GM21390 (cell line): ENCODE data around the gene FILIP1.

Experiments
- ATAC-seq: cut with Tn5 transposase; IDR thresholded peaks from one replicate; pipeline ENCODE4 v1.9.1; 2021; ENCODE audit not compliant: unreplicated experiment

FILIP1 gene, protein sequence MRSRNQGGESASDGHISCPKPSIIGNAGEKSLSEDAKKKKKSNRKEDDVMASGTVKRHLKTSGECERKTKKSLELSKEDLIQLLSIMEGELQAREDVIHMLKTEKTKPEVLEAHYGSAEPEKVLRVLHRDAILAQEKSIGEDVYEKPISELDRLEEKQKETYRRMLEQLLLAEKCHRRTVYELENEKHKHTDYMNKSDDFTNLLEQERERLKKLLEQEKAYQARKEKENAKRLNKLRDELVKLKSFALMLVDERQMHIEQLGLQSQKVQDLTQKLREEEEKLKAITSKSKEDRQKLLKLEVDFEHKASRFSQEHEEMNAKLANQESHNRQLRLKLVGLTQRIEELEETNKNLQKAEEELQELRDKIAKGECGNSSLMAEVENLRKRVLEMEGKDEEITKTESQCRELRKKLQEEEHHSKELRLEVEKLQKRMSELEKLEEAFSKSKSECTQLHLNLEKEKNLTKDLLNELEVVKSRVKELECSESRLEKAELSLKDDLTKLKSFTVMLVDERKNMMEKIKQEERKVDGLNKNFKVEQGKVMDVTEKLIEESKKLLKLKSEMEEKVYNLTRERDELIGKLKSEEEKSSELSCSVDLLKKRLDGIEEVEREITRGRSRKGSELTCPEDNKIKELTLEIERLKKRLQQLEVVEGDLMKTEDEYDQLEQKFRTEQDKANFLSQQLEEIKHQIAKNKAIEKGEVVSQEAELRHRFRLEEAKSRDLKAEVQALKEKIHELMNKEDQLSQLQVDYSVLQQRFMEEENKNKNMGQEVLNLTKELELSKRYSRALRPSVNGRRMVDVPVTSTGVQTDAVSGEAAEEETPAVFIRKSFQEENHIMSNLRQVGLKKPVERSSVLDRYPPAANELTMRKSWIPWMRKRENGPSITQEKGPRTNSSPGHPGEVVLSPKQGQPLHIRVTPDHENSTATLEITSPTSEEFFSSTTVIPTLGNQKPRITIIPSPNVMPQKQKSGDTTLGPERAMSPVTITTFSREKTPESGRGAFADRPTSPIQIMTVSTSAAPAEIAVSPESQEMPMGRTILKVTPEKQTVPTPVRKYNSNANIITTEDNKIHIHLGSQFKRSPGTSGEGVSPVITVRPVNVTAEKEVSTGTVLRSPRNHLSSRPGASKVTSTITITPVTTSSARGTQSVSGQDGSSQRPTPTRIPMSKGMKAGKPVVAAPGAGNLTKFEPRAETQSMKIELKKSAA (N-terminal part only)

GRCh38 chr6:75493400-75494064, at the start of gene FILIP1:
Gene FILIP1 (minus strand): TSS chr6:75493800. CDS start chr6:75414972, 78,828 bp downstream.
- ATAC-seq, result no peak

- no peak for ATAC-seq
Observed at GRCh38 chr6:75543311-75543710, 49.7 kb upstream of the FILIP1 start.

DNA sequence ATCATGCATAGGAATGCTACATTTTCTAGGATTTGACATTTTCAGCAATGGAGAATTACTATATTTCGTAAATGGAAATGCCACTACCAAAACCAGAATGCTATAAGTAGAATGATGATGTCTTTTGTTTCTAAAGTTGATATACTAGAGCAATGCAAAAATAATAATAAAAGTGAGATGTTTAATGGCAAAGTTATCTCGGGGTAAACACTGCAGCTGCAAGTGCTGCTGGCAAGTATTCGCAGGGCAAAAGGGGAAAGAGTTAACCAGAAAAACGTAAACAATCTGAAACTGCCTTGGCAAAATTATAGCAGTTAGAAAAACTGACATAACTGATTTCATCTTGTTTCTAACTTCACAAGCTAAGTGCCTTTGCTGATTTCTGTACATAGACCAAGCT, 45.5 kb upstream of the FILIP1 start:
- no peak for ATAC-seq

DNA sequence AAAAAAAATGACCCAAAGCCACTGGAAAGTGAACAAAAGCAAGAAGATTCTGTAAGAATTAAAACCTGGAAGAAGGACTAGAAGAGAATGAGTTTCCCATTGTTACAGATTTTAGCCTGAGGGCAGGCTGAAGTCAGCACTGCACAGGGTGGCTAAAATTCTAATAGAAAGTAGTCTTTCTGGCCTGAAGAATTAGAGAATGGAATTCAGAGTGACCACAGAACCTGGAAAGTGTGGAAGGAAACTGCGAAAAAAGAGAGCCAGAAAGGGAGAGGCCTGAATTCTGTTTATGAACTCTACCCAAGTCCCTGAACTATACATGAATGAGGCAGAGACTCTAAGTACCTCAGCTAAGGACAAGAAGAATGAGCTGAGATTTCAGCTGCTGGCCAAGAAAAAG, 38.9 kb upstream of the FILIP1 start:
- ATAC-seq, result no peak

DNA sequence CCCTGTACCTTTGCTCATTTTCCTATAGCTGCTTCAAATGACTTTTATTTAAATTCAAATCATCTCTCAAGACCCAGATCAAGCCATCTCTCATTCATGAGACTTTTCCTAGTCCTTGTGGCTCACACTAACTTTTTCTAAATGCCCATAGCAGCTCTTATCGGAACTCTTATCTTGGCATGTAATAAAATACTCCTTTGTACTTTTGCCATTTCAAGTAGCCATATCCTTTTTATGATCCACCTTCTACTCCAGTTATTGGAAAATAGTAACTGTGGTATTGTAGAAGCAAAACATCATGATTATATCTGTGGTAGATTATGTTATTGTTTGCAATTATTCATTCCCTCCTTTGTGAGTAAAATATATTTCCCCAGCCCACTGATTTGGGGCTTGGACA, 37.6 kb upstream of the FILIP1 start:
- ATAC-seq, result no peak

- ATAC-seq, result no peak
Observed at GRCh38 chr6:75530696-75531095, 37.1 kb upstream of the FILIP1 start.

DNA sequence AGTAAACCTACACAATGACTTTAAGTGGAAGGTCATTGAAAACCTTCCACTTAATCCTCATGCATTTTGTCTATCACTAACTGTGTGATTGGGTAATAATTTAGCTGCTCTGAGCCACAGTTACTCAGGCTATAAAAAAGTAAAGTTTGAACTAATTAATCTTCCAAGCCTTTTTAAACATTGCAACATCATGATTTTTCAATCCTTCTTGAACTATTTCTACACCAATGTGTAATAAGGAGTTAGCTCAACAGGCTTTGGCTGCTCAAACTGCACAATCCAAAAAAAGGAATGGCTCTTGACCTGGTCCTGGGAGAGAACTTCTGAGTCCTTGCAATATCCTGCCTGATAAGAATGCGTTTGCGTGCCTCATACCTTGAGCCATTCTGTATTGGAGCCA, 34.8 kb upstream of the FILIP1 start:
- ATAC-seq, result no peak

DNA sequence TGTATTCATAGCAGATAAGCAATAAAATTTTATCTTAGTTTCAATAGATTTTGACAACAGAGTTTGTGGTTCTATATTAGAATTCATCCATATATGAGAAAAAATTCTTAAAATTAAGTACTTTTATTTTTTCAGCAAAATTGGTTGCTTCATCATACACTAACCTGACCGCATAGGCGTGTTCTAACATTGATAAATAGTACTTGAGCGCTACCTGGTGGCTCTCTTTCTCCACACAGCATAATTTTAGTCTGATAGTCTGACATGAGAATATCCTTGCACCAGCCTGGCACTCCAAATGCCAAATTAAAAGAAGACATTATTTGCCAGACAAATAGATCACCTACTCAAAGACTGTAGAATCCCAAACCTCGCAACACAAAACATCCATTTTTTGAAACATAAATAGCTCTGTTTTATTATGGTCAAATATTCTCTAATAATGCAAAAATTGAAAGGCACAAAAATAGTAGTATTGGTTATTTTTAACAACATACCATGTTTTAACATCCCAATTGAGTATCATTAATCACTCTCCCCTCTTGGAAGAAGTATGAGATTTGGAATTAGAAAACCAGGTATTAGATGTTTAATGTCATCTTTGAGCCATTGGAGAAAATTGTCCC, 33.0 kb upstream of the FILIP1 start:
- ATAC-seq, result peak; percentile 86

- no peak for ATAC-seq
Observed at GRCh38 chr6:75525682-75526081, 32.1 kb upstream of the FILIP1 start.

DNA sequence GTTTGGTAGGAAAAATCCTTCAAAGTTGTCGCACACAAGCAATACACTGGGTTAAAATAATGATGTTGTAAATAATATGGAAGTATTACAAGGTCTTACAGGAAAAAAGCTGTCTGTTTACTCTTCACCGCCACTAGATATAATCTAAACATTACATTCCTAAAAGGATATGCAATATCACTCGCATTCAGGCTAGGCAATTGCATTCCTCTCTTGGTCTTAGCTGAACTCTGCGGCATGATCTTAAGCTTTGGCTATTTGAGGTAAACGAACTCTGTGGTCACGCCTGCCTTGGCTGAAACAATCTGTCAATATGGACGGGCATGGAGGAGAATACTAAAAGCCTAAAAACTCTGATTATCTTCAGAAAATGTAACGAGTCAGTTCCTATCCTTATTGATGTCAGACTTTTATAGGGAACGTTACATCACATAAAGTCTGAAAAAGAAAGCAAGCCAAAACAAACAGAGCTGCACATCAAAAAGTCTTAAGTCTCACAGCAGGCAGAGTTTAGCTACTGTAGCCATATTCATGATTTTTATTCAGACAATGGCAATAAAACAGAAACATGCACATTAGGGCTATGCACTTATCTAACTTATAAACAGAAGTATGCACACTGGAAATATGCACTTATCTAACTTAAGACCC, 30.8 kb upstream of the FILIP1 start:
- no peak for ATAC-seq

DNA sequence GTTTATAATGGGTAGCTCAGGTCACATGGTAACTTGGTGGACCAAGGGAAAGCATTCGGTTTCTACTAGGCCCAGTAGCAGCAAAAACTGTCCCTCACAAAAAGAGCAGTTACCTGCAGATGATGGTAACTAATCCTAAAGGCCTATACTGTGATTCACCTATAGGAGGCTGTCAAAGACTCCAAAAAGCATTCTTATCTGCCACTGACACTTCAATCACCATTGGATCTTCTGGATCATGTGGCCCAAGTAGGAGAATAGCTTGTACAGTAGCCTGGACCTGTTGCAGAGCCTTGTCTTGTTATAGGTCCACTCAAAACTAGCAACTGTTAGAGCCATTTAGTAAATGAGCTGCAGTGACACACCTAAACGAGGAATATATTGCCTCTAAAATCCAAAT, 23.2 kb upstream of the FILIP1 start:
- ATAC-seq, result no peak

GRCh38 chr6:75512591-75512990, 19.0 kb upstream of the FILIP1 start:
- ATAC-seq, result no peak

- ATAC-seq, result no peak
Observed at GRCh38 chr6:75505424-75505823, 11.8 kb upstream of the FILIP1 start.

GRCh38 chr6:75504465-75505222, 11.0 kb upstream of the FILIP1 start:
- ATAC-seq, result no peak

GRCh38 chr6:75503291-75503690, 9.7 kb upstream of the FILIP1 start:
- ATAC-seq, result no peak

- no peak for ATAC-seq
Observed at GRCh38 chr6:75502884-75503283, 9.3 kb upstream of the FILIP1 start.

GRCh38 chr6:75501756-75502155, 8.2 kb upstream of the FILIP1 start:
- no peak for ATAC-seq

- no peak for ATAC-seq
Observed at GRCh38 chr6:75499640-75500039, 6.0 kb upstream of the FILIP1 start.

- no peak for ATAC-seq
Observed at GRCh38 chr6:75498862-75499261, 5.3 kb upstream of the FILIP1 start.
